CD4-positive, alpha-beta T cell treated with Interleukin-1 beta for 1 hour (primary cell): ENCODE data around the gene OR8S1.
"Not testable (repeated sequence)": the region's sequence is repeated elsewhere in the genome, so short reads cannot be mapped to it uniquely, and the experiment has no call there.

Source experiments
- DNase-seq, 2 donors: peaks; one replicate each; pipeline ENCODE4 v3.0.0-alpha.2; 2020 to 2022

The OR8S1 gene

GRCh38 chr12:48525332-48525731, at the start of gene OR8S1:
TSS of gene OR8S1 (plus strand) at chr12:48525632. CDS start at chr12:48525632, 0 bp downstream.
- no peak for DNase-seq

GRCh38 chr12:48482198-48482597, 43.2 kb upstream of the OR8S1 start, which contains the start of gene C12orf54:
TSS of gene C12orf54 (plus strand) at chr12:48482498. CDS start at chr12:48483297, 799 bp downstream.
- no peak for DNase-seq

- no peak for DNase-seq
Measured at GRCh38 chr12:48482930-48483329, 42.5 kb upstream of the OR8S1 start.

GRCh38 chr12:48486261-48486660, 39.2 kb upstream of the OR8S1 start:
- DNase-seq: no peak

GRCh38 chr12:48486679-48487078, 38.8 kb upstream of the OR8S1 start:
- DNase-seq: no peak

- DNase-seq: no peak
Measured at GRCh38 chr12:48489012-48489411, 36.4 kb upstream of the OR8S1 start.

- DNase-seq: not testable (repeated sequence)
Measured at GRCh38 chr12:48489456-48489855, 36.0 kb upstream of the OR8S1 start.

GRCh38 chr12:48500281-48500680, 25.2 kb upstream of the OR8S1 start:
- DNase-seq: not testable (repeated sequence)

- DNase-seq: not testable (repeated sequence)
Measured at GRCh38 chr12:48506836-48507235, 18.6 kb upstream of the OR8S1 start.

GRCh38 chr12:48508987-48509386, 16.4 kb upstream of the OR8S1 start:
- DNase-seq: no peak

- DNase-seq: no peak
Measured at GRCh38 chr12:48510111-48510510, 15.3 kb upstream of the OR8S1 start.

- DNase-seq: no peak
Measured at GRCh38 chr12:48512855-48513254, 12.6 kb upstream of the OR8S1 start.

GRCh38 chr12:48514728-48515127, 10.7 kb upstream of the OR8S1 start:
- DNase-seq: no peak

GRCh38 chr12:48520381-48520780, 5.1 kb upstream of the OR8S1 start:
- DNase-seq: not testable (repeated sequence)

GRCh38 chr12:48527891-48528670, 2.6 kb downstream of the OR8S1 start:
- DNase-seq: no peak

GRCh38 chr12:48532601-48533000, 7.2 kb downstream of the OR8S1 start:
- no peak for DNase-seq

GRCh38 chr12:48536602-48537001, 11.2 kb downstream of the OR8S1 start:
- no peak for DNase-seq

- DNase-seq: peak; percentile 15 to 49
Measured at GRCh38 chr12:48542300-48542928, 17.0 kb downstream of the OR8S1 start.

GRCh38 chr12:48545833-48546469, 20.5 kb downstream of the OR8S1 start:
- no peak for DNase-seq

GRCh38 chr12:48547012-48547411, 21.6 kb downstream of the OR8S1 start:
- DNase-seq: not testable (repeated sequence)

- DNase-seq: not testable (repeated sequence)
Measured at GRCh38 chr12:48551636-48552035, 26.2 kb downstream of the OR8S1 start.

GRCh38 chr12:48553666-48554343, 28.4 kb downstream of the OR8S1 start:
- DNase-seq: peak in 1 of 2 donors; percentile 20

GRCh38 chr12:48556631-48557030, 31.2 kb downstream of the OR8S1 start:
- no peak for DNase-seq
